SK-N-MC (cell line): ENCODE data around the gene GABBR2.

Experiments
- DNase-seq: peaks from one replicate; pipeline ENCODE4 v3.0.0-alpha.2; 2011; ENCODE audit warnings: low read depth, low spot score
- H3K27ac ChIP-seq: fragments of 200-600 bp; sonication (generic); 2 replicates; pipeline ENCODE4 v1.5.1; 2016; ENCODE audit warnings: mixed run types
- H3K36me3 ChIP-seq: fragments of 200-600 bp; sonication (generic); 2 replicates; pipeline ENCODE4 v1.6.1; 2017; ENCODE audit warnings: antibody characterized with exemption, low read length, mixed read lengths; ENCODE audit not compliant: insufficient read depth
- H3K4me3 ChIP-seq: fragments of 200-600 bp; sonication (generic); 2 replicates; pipeline ENCODE4 v1.5.1; 2016
- H3K9ac ChIP-seq: fragments of 200-600 bp; sonication (generic); 2 replicates; pipeline ENCODE4 v1.8.0; 2017; ENCODE audit warnings: mixed run types, mixed read lengths; ENCODE audit not compliant: insufficient read length
- H3K9me3 ChIP-seq: fragments of 200-600 bp; sonication (generic); 2 replicates; pipeline ENCODE4 v1.6.1; 2017; ENCODE audit warnings: low read depth, mild to moderate bottlenecking, antibody characterized with exemption, low read length, moderate library complexity, mixed read lengths
- EZH2 ChIP-seq: fragments of 200-600 bp; sonication (generic); IDR thresholded peaks from one replicate; pipeline ENCODE4 v1.6.1; 2017; ENCODE audit warnings: antibody characterized with exemption
- FOXP2 ChIP-seq: optimal IDR thresholded peaks from 2 replicates; pipeline ENCODE3; 2011; ENCODE audit warnings: mild to moderate bottlenecking, moderate library complexity; ENCODE audit not compliant: insufficient read depth; ENCODE audit errors: extremely low read length, control extremely low read depth
- POLR2AphosphoS5 ChIP-seq: IDR thresholded peaks from 2 replicates; pipeline ENCODE4 v1.6.1; 2012; ENCODE audit warnings: mild to moderate bottlenecking, low read depth, low read length, borderline replicate concordance

Gene GABBR2

DNA sequence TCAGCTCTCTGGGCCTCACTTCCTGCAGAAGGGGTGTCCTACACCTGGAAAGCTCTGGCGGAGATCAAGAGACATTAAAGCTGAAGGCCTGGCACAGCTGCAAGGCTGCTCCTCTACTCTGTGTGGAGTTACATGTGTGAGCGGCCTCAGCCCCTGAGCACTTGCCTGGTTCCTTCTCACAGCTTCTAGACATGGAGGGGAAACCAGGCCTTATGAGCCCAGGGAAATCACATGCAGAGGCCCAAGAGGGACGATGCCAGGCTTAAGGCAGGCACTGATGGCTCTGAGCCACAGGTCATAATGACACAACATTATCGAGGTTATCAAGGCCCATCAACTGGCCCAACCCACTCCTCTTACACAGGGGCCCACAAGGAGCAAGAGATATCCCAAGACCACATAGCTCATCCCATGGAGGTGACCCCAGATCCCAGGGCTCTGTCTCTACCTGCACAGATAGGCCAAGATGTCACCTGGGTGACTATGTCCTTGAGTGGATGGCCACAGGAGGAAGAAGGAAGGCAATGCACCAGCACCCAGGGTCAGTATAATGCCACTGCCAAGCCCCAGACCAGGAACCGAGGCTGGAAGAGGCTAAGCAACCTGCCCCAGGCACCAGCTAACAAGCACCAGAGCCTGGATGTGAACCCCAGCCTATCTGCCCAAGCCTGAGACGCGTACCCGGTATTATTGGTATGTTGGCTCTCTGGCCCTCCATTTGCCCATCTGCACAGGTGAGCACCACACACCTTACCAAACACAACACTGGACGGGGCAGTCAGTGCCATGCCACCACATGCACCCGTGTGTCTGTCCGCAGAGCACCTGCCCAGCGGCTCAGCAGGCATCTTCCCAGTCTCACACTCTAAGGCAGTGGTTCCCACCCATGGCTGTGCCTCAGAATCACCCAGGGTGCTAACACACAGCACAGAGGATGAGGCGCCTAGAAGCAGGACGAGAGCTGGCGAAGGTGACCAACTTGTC is 143.3 kb downstream of the GABBR2 start:
- no peak overlapping the region for H3K27ac ChIP-seq
- H3K36me3 ChIP-seq, result no peaks in the 10 kb centered on the region
- no peak overlapping the region for H3K9ac ChIP-seq
- DNase-seq, result no peak
- H3K4me3 ChIP-seq, result no peak overlapping the region
- no peak for TF ChIP-seq FOXP2
- TF ChIP-seq EZH2, result no peak
- no peak for TF ChIP-seq POLR2AphosphoS5
- no peaks in the 10 kb centered on the region for H3K9me3 ChIP-seq

GRCh38 chr9:98564714-98565113 is 144.0 kb downstream of the GABBR2 start:
- DNase-seq, result no peak
- TF ChIP-seq FOXP2 (no peak), EZH2 (no peak), POLR2AphosphoS5 (no peak)
- Histone ChIP-seq H3K27ac (no peak overlapping the region), H3K9me3 (no peaks in the 10 kb centered on the region), H3K9ac (no peak overlapping the region), H3K4me3 (no peak overlapping the region), H3K36me3 (no peaks in the 10 kb centered on the region)

DNA sequence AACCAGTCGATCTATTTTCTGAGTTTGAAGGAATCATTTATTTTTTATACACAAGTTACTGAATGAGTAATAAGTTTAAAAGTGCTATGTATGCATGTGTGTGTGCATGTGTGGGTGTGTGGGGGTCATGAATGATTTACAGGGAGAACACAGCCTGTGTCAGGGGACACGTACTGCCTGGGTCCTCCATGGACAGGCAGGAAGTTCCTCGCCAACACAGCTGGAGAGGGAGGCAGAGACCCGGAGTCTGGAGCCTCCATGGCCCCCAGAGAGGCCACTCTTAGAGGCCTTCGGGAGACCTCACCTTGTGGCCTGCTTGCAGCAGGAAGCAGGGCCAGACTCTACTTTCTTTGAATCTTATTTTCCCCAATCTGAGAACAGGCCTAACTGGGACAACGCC is 144.7 kb downstream of the GABBR2 start:
- no peak overlapping the region for H3K4me3 ChIP-seq
- DNase-seq, result no peak
- H3K9me3 ChIP-seq, result no peaks in the 10 kb centered on the region
- H3K36me3 ChIP-seq, result no peaks in the 10 kb centered on the region
- no peak for TF ChIP-seq EZH2
- no peak for TF ChIP-seq FOXP2
- no peak overlapping the region for H3K9ac ChIP-seq
- H3K27ac ChIP-seq, result no peak overlapping the region

DNA sequence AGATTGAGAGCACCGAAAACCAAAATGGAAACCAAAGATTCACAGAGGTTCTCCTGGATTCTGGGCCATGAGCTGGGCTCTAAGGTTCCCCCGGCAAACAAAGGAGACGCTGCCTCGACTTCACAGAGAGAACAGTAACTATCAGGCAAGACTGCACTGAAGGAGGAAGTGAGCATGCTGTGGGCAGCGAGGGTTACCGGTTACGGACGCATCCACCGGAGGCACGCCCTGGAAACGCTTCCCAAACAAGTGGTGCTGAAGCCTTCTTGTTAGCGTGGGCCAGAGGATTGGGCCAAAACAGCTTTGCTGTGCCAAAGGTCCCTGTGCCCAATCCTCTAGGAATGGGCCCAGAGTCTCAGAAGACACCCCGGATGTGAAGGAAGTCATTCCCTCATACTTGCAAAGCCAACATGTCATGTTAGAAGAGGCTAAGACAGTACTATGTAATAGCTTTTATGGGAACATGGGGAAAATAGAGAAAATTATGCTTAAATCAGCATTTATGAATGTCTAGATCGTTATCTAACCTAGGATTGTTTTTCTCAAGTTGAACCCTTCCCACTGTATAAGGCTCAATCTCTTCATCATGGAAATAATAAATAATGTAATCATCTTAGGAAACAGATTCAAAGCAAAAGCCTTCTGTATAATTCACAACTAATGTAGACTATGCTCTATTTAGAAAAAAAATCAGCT is 145.4 kb downstream of the GABBR2 start:
- Histone ChIP-seq H3K9ac (no peak overlapping the region), H3K9me3 (no peaks in the 10 kb centered on the region), H3K36me3 (no peaks in the 10 kb centered on the region), H3K27ac (no peak overlapping the region), H3K4me3 (no peak overlapping the region)
- TF ChIP-seq FOXP2, result no peak
- no peak for TF ChIP-seq POLR2AphosphoS5
- TF ChIP-seq EZH2, result no peak
- DNase-seq, result no peak

GRCh38 chr9:98559561-98559960 is 149.2 kb downstream of the GABBR2 start:
- TF ChIP-seq EZH2 (no peak), FOXP2 (no peak), POLR2AphosphoS5 (no peak)
- no peak for DNase-seq
- H3K4me3 ChIP-seq, result no peak overlapping the region
- no peak overlapping the region for H3K9ac ChIP-seq
- no peaks in the 10 kb centered on the region for H3K9me3 ChIP-seq
- no peaks in the 10 kb centered on the region for H3K36me3 ChIP-seq
- no peak overlapping the region for H3K27ac ChIP-seq

DNA sequence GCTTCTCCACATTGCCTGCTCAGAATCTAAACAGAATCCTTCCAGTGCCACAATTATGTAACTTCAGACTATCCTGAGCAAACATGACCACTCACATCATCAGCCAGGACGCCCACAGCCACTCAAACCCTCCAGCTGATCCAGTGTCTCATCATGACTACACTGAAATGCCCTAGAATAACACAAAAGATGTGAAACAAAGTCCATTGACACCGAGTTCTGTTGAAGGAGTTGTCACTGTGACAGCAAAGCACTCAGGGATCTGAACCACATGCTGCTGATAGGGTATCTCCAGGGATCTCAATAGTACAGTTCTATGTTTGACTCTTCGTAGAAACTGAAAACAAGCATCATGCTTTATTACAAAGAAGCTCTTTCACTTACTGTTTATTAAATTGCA is 150.2 kb downstream of the GABBR2 start:
- no peak overlapping the region for H3K9ac ChIP-seq
- no peak for DNase-seq
- no peaks in the 10 kb centered on the region for H3K9me3 ChIP-seq
- TF ChIP-seq EZH2 (no peak), FOXP2 (no peak), POLR2AphosphoS5 (no peak)
- no peak overlapping the region for H3K4me3 ChIP-seq
- no peak overlapping the region for H3K27ac ChIP-seq
- no peaks in the 10 kb centered on the region for H3K36me3 ChIP-seq

DNA sequence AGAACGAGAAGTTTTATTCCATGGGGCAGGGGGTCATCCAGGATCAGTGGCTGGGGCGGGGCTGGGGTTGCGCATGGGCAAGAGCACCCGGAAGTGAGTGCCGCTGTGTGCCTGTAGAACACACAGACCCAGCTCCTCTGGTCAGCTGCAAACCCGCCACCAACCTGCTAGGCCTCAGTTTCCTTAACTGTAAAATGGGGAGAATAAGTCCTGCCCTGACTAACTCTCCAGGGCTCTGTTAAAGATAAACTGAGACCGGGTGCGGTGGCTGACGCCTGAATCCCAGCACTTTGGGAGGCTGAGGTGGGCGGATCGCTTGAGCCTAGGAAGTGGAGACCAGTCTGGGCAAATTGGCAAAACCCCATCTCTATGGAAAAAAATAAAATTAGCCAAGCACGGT is 152.2 kb downstream of the GABBR2 start:
- Histone ChIP-seq H3K4me3 (no peak overlapping the region), H3K36me3 (no peaks in the 10 kb centered on the region)
- TF ChIP-seq EZH2, result no peak
- TF ChIP-seq POLR2AphosphoS5, result no peak
- no peak for TF ChIP-seq FOXP2

DNA sequence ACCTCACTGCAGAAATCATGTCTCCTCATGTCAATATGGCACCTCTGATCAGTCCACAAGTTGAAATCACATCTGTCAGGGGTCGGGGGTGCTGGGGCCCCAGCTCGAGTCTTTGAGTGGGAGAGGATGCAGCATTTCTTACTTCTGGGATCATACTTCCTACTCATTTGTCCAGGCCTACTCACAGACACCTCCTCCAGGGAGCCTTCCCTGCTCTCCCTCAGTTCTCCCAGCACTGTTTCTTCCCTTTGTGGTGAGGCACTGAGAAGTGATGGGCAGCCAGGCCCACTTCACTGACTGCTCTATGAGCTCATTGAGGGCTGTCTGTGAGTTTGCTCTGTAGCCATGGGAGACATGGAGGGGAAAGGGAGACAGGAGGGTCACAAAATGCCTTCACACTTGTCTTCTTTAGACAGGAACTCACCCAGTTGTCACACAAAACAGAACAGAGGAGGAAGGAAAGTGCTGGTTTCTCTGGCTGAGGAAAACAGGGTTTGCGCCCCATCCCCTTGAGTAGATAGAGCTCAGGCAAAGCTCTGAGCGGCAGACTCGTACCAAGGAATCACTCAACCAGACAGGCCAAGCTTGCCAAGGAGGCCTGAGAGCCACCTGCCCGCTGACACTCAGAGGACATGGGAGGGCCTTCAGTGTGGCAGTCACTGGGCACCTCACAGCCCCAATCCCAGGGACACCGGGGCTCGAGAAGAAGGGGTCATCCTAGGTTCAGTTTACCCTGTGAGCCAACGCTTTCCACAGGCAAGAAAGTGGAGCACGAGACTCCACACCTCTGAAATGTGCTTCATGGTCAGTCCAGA is 152.9 kb downstream of the GABBR2 start:
- H3K27ac ChIP-seq, result no peak overlapping the region
- no peak overlapping the region for H3K9ac ChIP-seq
- no peak for DNase-seq
- TF ChIP-seq EZH2 (no peak), POLR2AphosphoS5 (no peak), FOXP2 (no peak)
- H3K36me3 ChIP-seq, result no peaks in the 10 kb centered on the region
- H3K9me3 ChIP-seq, result no peaks in the 10 kb centered on the region
- H3K4me3 ChIP-seq, result no peak overlapping the region

More for the DNA sequence above, 152.2 kb downstream of the GABBR2 start:
- Histone ChIP-seq H3K27ac (no peak overlapping the region), H3K9me3 (no peaks in the 10 kb centered on the region), H3K9ac (no peak overlapping the region)
- DNase-seq, result no peak
